HepG2 (cell line): ENCODE data around the gene MLXIPL. TPM values are rescaled to one million over a fixed set of nuclear protein-coding genes. Genes with fewer than 3 reads are reported as not detected.

Experiments used
- ATAC-seq: fragments of 200-7000 bp; cut with Tn5 transposase; 3 replicates; pipeline ENCODE4 v1.9.1; 2020; ENCODE audit warnings: mild to moderate bottlenecking, moderate library complexity
- BruUV-seq: library from RNA; stranded (reverse); fragments of 400-500 nt; replicated peaks from 2 replicates; lab custom pipeline; 2021; lab: Mats Ljungman, UMichigan
- CTCF ChIA-PET: fragments of 300-600 bp; formaldehyde crosslinking; extraction: SDS; loops from one replicate; lab custom pipeline; 2021; ENCODE audit warnings: low total read pairs, inconsistent platforms, low intra/inter-chr PET ratio; lab: Yijun Ruan, JAX
- POLR2A ChIA-PET: fragments of 350-600 bp; sonication (Branson Sonifier 250); formaldehyde crosslinking; loops from one replicate; lab custom pipeline; 2020; ENCODE audit warnings: antibody characterized with exemption, inconsistent platforms; lab: Yijun Ruan, JAX
- DNase-seq: peaks from one replicate; pipeline ENCODE4 v3.0.0-alpha.2; 2015; ENCODE audit warnings: low spot score
- FAIRE-seq: peaks from 3 replicates; lab custom pipeline; 2011; peaks lifted over from hg19 to GRCh38; lab: Jason Lieb, UNC
- H2AFZ ChIP-seq: one replicate; pipeline ENCODE4 v1.6.1; 2011; ENCODE audit warnings: low read length, inconsistent platforms
- H3K27ac ChIP-seq: fragments of 300-600 bp; 3 replicates; pipeline ENCODE4 v1.8.0; 2011; ENCODE audit warnings: mixed run types, mild to moderate bottlenecking, mixed read lengths, low read length, inconsistent platforms; ENCODE audit not compliant: insufficient read depth; ENCODE audit errors: extremely low read length
- H3K27me3 ChIP-seq, 2 experiments: fragments of 200-600 bp in 1 of 2; 2 replicates in 1 of 2; 3 replicates in 1 of 2; pipeline versions ENCODE4 v1.6.0 to v1.8.0; 2011; ENCODE audit warnings: low read length in 2 of 2, mild to moderate bottlenecking in 2 of 2, moderate library complexity in 2 of 2, inconsistent platforms in 1 of 2; ENCODE audit not compliant: insufficient read depth in 2 of 2, control insufficient read depth in 1 of 2
- H3K36me3 ChIP-seq, 2 experiments: fragments of 200-600 bp in 1 of 2; replicated peaks in 1 of 2; 2 replicates in 1 of 2; 3 replicates in 1 of 2; pipeline versions ENCODE4 v1.5.1 to v1.8.0; 2011; ENCODE audit warnings: low read length in 2 of 2, inconsistent platforms in 1 of 2; ENCODE audit not compliant: insufficient read depth in 2 of 2, control insufficient read depth in 1 of 2
- H3K4me1 ChIP-seq: 2 replicates; pipeline ENCODE4 v1.5.1; 2012; ENCODE audit warnings: low read length, inconsistent platforms; ENCODE audit not compliant: insufficient read depth
- H3K4me2 ChIP-seq: 2 replicates; pipeline ENCODE4 v1.6.0; 2011; ENCODE audit warnings: low read depth, low read length, inconsistent platforms
- H3K4me3 ChIP-seq, 3 experiments: fragments of 200-600 bp in 1 of 3; sonication (generic), shearing (Covaris generic) in 1 of 3; replicated peaks in 1 of 3; 2 replicates each; pipeline ENCODE4 v1.5.1; 2011 to 2016; ENCODE audit warnings: low read length in 3 of 3, inconsistent platforms in 2 of 3, low read depth in 2 of 3, mild to moderate bottlenecking in 2 of 3, control low read depth in 1 of 3, mixed read lengths in 1 of 3; ENCODE audit not compliant: insufficient read depth in 1 of 3
- H3K79me2 ChIP-seq: one replicate; pipeline ENCODE4 v1.6.1; 2011; ENCODE audit warnings: low read length, inconsistent platforms; ENCODE audit not compliant: insufficient read depth
- H3K9ac ChIP-seq: 2 replicates; pipeline ENCODE4 v1.6.0; 2011; ENCODE audit warnings: mild to moderate bottlenecking, low read depth, low read length, inconsistent platforms; ENCODE audit not compliant: insufficient read depth
- H3K9me3 ChIP-seq: 2 replicates; pipeline ENCODE4 v1.5.1; 2012; ENCODE audit warnings: mild to moderate bottlenecking, low read length
- H4K20me1 ChIP-seq: 2 replicates; pipeline ENCODE4 v1.6.0; 2011; ENCODE audit warnings: inconsistent platforms, mild to moderate bottlenecking, low read length, moderate library complexity; ENCODE audit not compliant: insufficient read depth
- ADNP ChIP-seq: sonication (generic); formaldehyde crosslinking; IDR thresholded peaks from 2 replicates; pipeline ENCODE4 v1.4.0; 2020; ENCODE audit warnings: missing genetic modification reagents
- PHF21A ChIP-seq: sonication (generic); formaldehyde crosslinking; IDR thresholded peaks from 2 replicates; pipeline ENCODE4 v1.5.0; 2020; ENCODE audit warnings: mild to moderate bottlenecking, missing genetic modification reagents
- SP1 ChIP-seq, 2 experiments: fragments of 450-650 bp in 1 of 2; sonication (generic) in 1 of 2; formaldehyde crosslinking in 1 of 2; IDR thresholded peaks; 2 replicates each; pipeline versions ENCODE4 v1.4.0 to v1.6.1; 2016 to 2020; ENCODE audit warnings: missing genetic modification reagents in 1 of 2
- WGBS: methylation state at CpG from one replicate; pipeline ENCODE4 v1.1.6; 2017; ENCODE audit warnings: low lambda C conversion rate; 5-methylcytosine and 5-hydroxymethylcytosine counted together
- in situ Hi-C: cut with HindIII; loops from 2 replicates; pipeline ENCODE4 v1.10.0; 2017; ENCODE audit warnings: low pct_unique_long_range_greater_than_20kb; ENCODE audit not compliant: extremely low pct_ligation_motif_present
- intact Hi-C: fragments of 100-400 bp; cut with micrococcal nuclease; formaldehyde crosslinking; loops from one replicate; pipeline ENCODE4 v1.10.0; 2022; ENCODE audit not compliant: unreplicated experiment
- polyA plus RNA-seq, 8 experiments: library from polyadenylated mRNA; depleted of rRNA in 3 of 8; stranded (reverse) in 7 of 8; unstranded in 1 of 8; fragments of >200 nt; fragmentation: Illumina TruSeq in 4 of 8; extraction: Trizol in 4 of 8; gene quantifications; 2 replicates each; pipeline versions ENCODE4 v1.2.1 to v1.2.3, GENCODE V29; 2011 to 2016; ENCODE audit warnings: low read depth in 4 of 8, missing spikeins in 1 of 8, mixed read lengths in 1 of 8; ENCODE audit not compliant: insufficient read depth in 1 of 8
- total RNA-seq, 5 experiments: library from RNA; depleted of rRNA; stranded (reverse); fragments of >200 nt; fragmentation: Illumina TruSeq; extraction: Trizol; gene quantifications; 2 replicates each; pipeline ENCODE4 v1.2.3, GENCODE V29; 2016; ENCODE audit warnings: low read depth in 1 of 5
- TF ChIP-seq, protein P1 (sequence below): sonication (generic); formaldehyde crosslinking; conservative IDR thresholded peaks from 2 replicates; pipeline ENCODE4 v1.8.0; 2022; ENCODE audit warnings: mild to moderate bottlenecking, moderate library complexity, missing genetic modification reagents

The MLXIPL gene
- total and polyA plus RNA-seq, 2 of the 13 experiments (the other 11 are each of a cell fraction or from before 2014, with no cell fraction given) = 51.6 to 60.1 TPM

DNA sequence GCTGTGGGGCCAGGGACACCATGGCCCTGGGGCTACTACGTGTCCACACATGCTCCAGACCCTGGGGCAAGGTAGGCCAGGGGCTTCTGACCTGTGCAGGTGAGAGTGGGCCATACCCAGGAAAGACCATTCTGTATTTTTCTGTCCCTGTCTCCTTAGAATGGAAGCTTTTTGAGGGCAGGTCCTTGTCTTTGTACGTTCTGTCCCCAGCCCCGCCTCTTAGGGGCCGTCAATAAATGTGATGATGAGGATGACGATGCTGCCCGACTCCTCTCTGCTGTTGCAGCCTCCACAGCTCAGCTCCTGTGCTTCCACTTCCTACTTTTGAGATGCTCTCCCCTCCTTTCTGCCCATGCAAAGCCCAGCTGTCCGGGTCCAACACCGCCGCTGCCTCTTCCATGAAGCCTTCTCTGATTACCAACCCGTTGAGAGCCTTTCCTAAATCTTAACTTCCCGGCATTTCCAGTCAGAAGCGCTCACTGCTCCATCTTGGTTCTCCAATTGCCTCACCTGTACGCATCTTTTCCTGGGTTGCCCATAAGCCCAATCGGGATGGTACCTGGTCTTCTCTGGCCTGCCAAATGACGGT lies 47.6 kb upstream of the MLXIPL start (continued):
- TF ChIP-seq, protein P1, sequence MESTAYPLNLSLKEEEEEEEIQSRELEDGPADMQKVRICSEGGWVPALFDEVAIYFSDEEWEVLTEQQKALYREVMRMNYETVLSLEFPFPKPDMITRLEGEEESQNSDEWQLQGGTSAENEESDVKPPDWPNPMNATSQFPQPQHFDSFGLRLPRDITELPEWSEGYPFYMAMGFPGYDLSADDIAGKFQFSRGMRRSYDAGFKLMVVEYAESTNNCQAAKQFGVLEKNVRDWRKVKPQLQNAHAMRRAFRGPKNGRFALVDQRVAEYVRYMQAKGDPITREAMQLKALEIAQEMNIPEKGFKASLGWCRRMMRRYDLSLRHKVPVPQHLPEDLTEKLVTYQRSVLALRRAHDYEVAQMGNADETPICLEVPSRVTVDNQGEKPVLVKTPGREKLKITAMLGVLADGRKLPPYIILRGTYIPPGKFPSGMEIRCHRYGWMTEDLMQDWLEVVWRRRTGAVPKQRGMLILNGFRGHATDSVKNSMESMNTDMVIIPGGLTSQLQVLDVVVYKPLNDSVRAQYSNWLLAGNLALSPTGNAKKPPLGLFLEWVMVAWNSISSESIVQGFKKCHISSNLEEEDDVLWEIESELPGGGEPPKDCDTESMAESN (CRISPR knock-in tag) = no peak
- TF ChIP-seq ADNP (CRISPR knock-in tag) = no peak
- no peak for TF ChIP-seq PHF21A (CRISPR knock-in tag)

DNA sequence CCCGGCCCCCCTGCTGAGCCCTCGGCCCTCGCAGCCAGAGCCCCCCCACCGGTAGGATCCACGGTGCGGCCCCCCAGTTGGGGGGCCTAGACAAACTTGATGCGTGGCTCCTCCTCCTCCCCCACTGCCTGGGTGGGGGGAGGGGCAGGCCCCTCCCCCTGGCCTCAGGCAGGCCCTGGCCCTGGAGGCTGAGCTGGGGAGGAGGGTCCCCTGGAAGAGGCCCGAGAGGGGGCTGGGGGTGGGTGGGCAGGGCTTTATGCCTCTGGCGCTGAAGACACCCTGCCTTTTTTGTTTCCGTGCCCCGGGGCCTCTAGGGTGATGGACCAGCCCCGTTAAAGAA lies 47.0 kb upstream of the MLXIPL start:
- no TSS peak for BruUV-seq
- no peak for FAIRE-seq
- in situ Hi-C loops = no loop called here

More for the DNA sequence above, 47.0 kb upstream of the MLXIPL start:
- H3K4me3 ChIP-seq = no peak overlapping the region
- no peaks in the 10 kb centered on the region; a peak in 1 of 5 replicates for H3K27me3 ChIP-seq
- H3K9me3 ChIP-seq = no peaks in the 10 kb centered on the region
- WGBS = no CpG with 5 or more reads among the region's 12 CpGs
- POLR2A ChIA-PET = no interaction called here
- no peak overlapping the region for H3K27ac ChIP-seq
- no peak for ATAC-seq
- no peak for DNase-seq
- no peak overlapping the region for H3K9ac ChIP-seq
- no peaks in the 10 kb centered on the region for H3K79me2 ChIP-seq
- no peak overlapping the region for H2AFZ ChIP-seq
- peaks cover 27% of the 10 kb centered on the region; the same call in 1 of the 2 replicates for H3K4me1 ChIP-seq
- intact Hi-C loops = no loop called here
- TF ChIP-seq SP1 (IDR thresholded peaks at IDR 0.05) (no peak), SP1 (CRISPR knock-in tag; IDR thresholded peaks at IDR 0.05) (no peak)
- no peaks in the 10 kb centered on the region for H4K20me1 ChIP-seq
- CTCF ChIA-PET = no interaction called here
- peaks cover 0 to 2% of the 10 kb centered on the region in 2 experiments; a peak in 1 of 5 replicates for H3K36me3 ChIP-seq
- no peak overlapping the region for H3K4me2 ChIP-seq
